Measurements from ENCODE around the gene LRRC14B.
"Not testable (repeated sequence)": the region's sequence is repeated elsewhere in the genome, so short reads cannot be mapped to it uniquely, and the experiment has no call there.

Gene LRRC14B

GRCh38 chr5:241045-241669 is 49.9 kb downstream of the LRRC14B start:
- not testable (repeated sequence) for DNase-seq (ENCODE audit: low spot score)

- not testable (repeated sequence) for DNase-seq (ENCODE audit: low spot score)
Measured at GRCh38 chr5:243683-244367, 52.5 kb downstream of the LRRC14B start.

- DNase-seq (ENCODE audit: low spot score) = not testable (repeated sequence)
Measured at GRCh38 chr5:245717-246116, 54.4 kb downstream of the LRRC14B start.

All from hepatic stellate cell (primary cell).